SK-N-MC (cell line): ENCODE data around the gene MND1.

Source experiments
- DNase-seq: peaks from one replicate; pipeline ENCODE4 v3.0.0-alpha.2; 2011; ENCODE audit warnings: low read depth, low spot score
- H3K27ac ChIP-seq: fragments of 200-600 bp; sonication (generic); 2 replicates; pipeline ENCODE4 v1.5.1; 2016; ENCODE audit warnings: mixed run types
- H3K36me3 ChIP-seq: fragments of 200-600 bp; sonication (generic); 2 replicates; pipeline ENCODE4 v1.6.1; 2017; ENCODE audit warnings: antibody characterized with exemption, low read length, mixed read lengths; ENCODE audit not compliant: insufficient read depth
- H3K4me3 ChIP-seq: fragments of 200-600 bp; sonication (generic); 2 replicates; pipeline ENCODE4 v1.5.1; 2016
- H3K9ac ChIP-seq: fragments of 200-600 bp; sonication (generic); 2 replicates; pipeline ENCODE4 v1.8.0; 2017; ENCODE audit warnings: mixed run types, mixed read lengths; ENCODE audit not compliant: insufficient read length
- H3K9me3 ChIP-seq: fragments of 200-600 bp; sonication (generic); 2 replicates; pipeline ENCODE4 v1.6.1; 2017; ENCODE audit warnings: low read depth, mild to moderate bottlenecking, antibody characterized with exemption, low read length, moderate library complexity, mixed read lengths
- EZH2 ChIP-seq: fragments of 200-600 bp; sonication (generic); IDR thresholded peaks from one replicate; pipeline ENCODE4 v1.6.1; 2017; ENCODE audit warnings: antibody characterized with exemption
- FOXP2 ChIP-seq: optimal IDR thresholded peaks from 2 replicates; pipeline ENCODE3; 2011; ENCODE audit warnings: mild to moderate bottlenecking, moderate library complexity; ENCODE audit not compliant: insufficient read depth; ENCODE audit errors: extremely low read length, control extremely low read depth
- POLR2AphosphoS5 ChIP-seq: IDR thresholded peaks from 2 replicates; pipeline ENCODE4 v1.6.1; 2012; ENCODE audit warnings: mild to moderate bottlenecking, low read depth, low read length, borderline replicate concordance

Gene MND1

GRCh38 chr4:153418121-153418520, 73.6 kb downstream of the MND1 start:
- no peaks in the 10 kb centered on the region for H3K36me3 ChIP-seq
- H3K9ac ChIP-seq = no peak overlapping the region
- TF ChIP-seq POLR2AphosphoS5 = no peak
- no peak for TF ChIP-seq FOXP2
- no peak for TF ChIP-seq EZH2
- H3K9me3 ChIP-seq = no peaks in the 10 kb centered on the region
- no peak for DNase-seq
- H3K4me3 ChIP-seq = no peak overlapping the region
- no peak overlapping the region for H3K27ac ChIP-seq

- DNase-seq = no peak
- Histone ChIP-seq H3K4me3 (no peak overlapping the region), H3K27ac (no peak overlapping the region), H3K9me3 (no peaks in the 10 kb centered on the region), H3K9ac (no peak overlapping the region), H3K36me3 (no peaks in the 10 kb centered on the region)
- no peak for TF ChIP-seq FOXP2
- TF ChIP-seq POLR2AphosphoS5 = no peak
- TF ChIP-seq EZH2 = no peak
Observed at GRCh38 chr4:153418558-153418957, 74.1 kb downstream of the MND1 start.

DNA sequence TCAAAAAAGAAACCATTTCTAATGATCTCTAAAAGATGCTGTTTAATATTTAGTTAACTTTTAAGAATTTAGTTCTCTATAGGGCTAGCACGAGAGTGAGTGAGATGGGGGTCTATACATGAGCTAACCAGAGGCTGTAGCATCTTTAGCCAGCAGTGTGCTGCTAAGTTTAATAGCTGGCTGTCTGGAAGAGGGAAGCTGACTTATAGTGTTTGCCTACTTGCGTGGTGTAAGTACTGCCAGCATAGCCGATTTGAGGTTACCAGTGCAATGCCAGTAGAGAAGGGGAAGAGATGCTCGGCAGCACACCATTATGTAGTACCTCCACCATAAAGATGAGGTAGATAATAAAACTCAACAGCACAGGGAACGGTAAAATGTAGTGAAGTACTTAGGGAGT, 74.5 kb downstream of the MND1 start:
- TF ChIP-seq EZH2 = no peak
- TF ChIP-seq FOXP2 = no peak
- no peak for TF ChIP-seq POLR2AphosphoS5
- Histone ChIP-seq H3K9ac (no peak overlapping the region), H3K9me3 (no peaks in the 10 kb centered on the region), H3K4me3 (no peak overlapping the region), H3K27ac (no peak overlapping the region), H3K36me3 (no peaks in the 10 kb centered on the region)
- DNase-seq = no peak

DNA sequence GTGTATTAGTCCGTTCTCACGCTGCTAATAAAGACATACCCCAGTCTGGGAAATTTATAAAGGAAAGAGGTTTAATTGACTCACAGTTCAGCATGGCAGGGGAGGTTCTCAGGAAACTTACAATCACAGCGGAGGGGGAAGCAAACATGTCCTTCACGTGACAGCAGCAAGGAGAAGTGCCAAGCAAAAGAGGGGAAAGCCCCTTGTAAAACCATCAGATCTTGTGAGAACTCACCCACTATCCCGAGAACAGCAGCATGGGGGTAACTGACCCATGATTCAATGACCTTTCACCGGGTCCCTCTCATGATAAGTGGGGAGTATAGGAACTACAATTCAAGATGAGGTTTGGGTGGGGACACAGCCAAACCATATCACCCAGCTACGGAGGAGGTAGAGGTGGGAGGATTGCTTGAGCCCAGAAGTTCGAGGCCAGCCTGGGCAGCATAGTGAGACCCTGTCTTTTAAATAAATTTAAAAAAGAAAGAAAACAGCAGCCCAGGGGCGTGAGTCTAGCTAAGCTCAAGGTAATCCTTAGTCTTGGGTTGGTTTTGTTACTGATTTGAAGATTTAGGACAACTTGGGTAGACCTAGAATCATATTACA, 75.3 kb downstream of the MND1 start:
- Histone ChIP-seq H3K4me3 (no peak overlapping the region), H3K27ac (no peak overlapping the region), H3K9ac (no peak overlapping the region), H3K36me3 (no peaks in the 10 kb centered on the region), H3K9me3 (no peaks in the 10 kb centered on the region)
- DNase-seq = no peak
- TF ChIP-seq FOXP2 = no peak
- no peak for TF ChIP-seq EZH2

DNA sequence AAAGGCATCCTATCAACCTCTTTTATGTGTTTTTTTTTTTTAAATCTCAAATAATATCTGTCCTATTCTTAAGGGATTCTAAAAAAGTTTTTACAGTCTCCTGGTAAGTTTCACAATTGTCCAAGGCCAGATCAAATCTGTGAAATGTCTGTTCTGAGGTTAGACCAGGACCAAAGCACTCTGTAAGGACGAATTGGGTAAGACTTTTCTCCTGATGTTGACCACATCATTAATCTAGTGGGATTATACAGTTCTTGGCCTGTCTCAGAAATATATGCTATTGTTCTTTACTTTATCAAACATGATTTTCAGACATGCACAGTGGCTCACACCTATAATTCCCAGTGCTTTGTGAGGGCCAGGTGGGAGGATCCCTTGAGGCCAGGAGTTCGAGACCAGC, 75.9 kb downstream of the MND1 start:
- no peaks in the 10 kb centered on the region for H3K36me3 ChIP-seq
- H3K9me3 ChIP-seq = no peaks in the 10 kb centered on the region
- no peak for DNase-seq
- H3K27ac ChIP-seq = no peak overlapping the region
- no peak overlapping the region for H3K4me3 ChIP-seq
- no peak overlapping the region for H3K9ac ChIP-seq
- TF ChIP-seq POLR2AphosphoS5 = no peak
- TF ChIP-seq FOXP2 = no peak
- no peak for TF ChIP-seq EZH2

DNA sequence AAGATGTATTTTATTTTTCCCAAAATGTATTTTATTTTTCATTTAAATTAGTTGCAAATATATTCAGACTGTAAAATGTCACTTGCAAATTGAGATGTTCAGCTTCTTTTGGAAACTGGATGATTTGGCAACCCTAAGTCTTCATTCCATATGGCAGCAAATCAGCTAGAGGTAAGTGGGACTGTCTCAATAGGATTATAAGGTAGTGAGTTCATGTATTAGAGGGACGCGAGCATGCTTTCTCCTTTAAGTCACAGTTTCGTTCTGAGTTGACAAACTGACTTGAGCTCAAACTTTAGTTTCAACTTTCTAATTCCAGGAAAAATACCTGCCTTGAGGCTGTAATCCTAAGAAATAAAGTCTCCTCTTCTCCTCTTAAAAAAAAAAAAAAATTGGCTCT, 77.5 kb downstream of the MND1 start:
- no peak for DNase-seq
- H3K36me3 ChIP-seq = no peaks in the 10 kb centered on the region
- no peaks in the 10 kb centered on the region for H3K9me3 ChIP-seq
- H3K4me3 ChIP-seq = no peak overlapping the region
- H3K9ac ChIP-seq = no peak overlapping the region
- H3K27ac ChIP-seq = no peak overlapping the region
- TF ChIP-seq EZH2 = no peak
- TF ChIP-seq POLR2AphosphoS5 = no peak
- no peak for TF ChIP-seq FOXP2

GRCh38 chr4:153426207-153426885, 81.9 kb downstream of the MND1 start:
- H3K36me3 ChIP-seq = no peaks in the 10 kb centered on the region
- TF ChIP-seq POLR2AphosphoS5 (no peak), EZH2 (no peak), FOXP2 (no peak)
- DNase-seq = no peak
- H3K9me3 ChIP-seq = no peaks in the 10 kb centered on the region
- no peak overlapping the region for H3K4me3 ChIP-seq
- no peak overlapping the region for H3K27ac ChIP-seq
- no peak overlapping the region for H3K9ac ChIP-seq

- no peak overlapping the region for H3K27ac ChIP-seq
- no peak overlapping the region for H3K9ac ChIP-seq
- no peaks in the 10 kb centered on the region for H3K9me3 ChIP-seq
- H3K36me3 ChIP-seq = no peaks in the 10 kb centered on the region
- no peak for DNase-seq
- no peak for TF ChIP-seq POLR2AphosphoS5
- no peak for TF ChIP-seq FOXP2
- TF ChIP-seq EZH2 = no peak
- no peak overlapping the region for H3K4me3 ChIP-seq
Observed at GRCh38 chr4:153427363-153428071, 83.0 kb downstream of the MND1 start.
